Neutrophil (primary cell): Measurements from ENCODE around the gene DGCR8.

Experiments
- H3K27ac ChIP-seq: fragments of 200-600 bp; sonication (generic); 2 replicates; pipeline ENCODE4 v1.5.1; 2016; ENCODE audit warnings: mild to moderate bottlenecking, moderate library complexity
- H3K27me3 ChIP-seq: fragments of 200-600 bp; sonication (generic); 2 replicates; pipeline ENCODE4 v1.6.0; 2016; ENCODE audit warnings: mild to moderate bottlenecking
- H3K36me3 ChIP-seq: fragments of 200-600 bp; sonication (generic); 2 replicates; pipeline ENCODE4 v1.5.1; 2017
- H3K4me1 ChIP-seq, 2 experiments: fragments of 200-600 bp in 1 of 2; sonication (generic) in 1 of 2; 1 replicate in 1 of 2; 2 replicates in 1 of 2; pipeline versions ENCODE4 v1.5.1 to v1.6.1; 2013 to 2016; ENCODE audit warnings: low read depth in 1 of 2, low read length in 1 of 2, mild to moderate bottlenecking in 1 of 2, moderate library complexity in 1 of 2; ENCODE audit not compliant: control insufficient read depth in 1 of 2, insufficient read depth in 1 of 2
- H3K4me3 ChIP-seq, 2 experiments: fragments of 200-600 bp in 1 of 2; sonication (generic) in 1 of 2; 1 replicate in 1 of 2; 2 replicates in 1 of 2; pipeline ENCODE4 v1.5.1; 2013 to 2016; ENCODE audit warnings: low read depth in 1 of 2, low read length in 1 of 2, mild to moderate bottlenecking in 1 of 2, moderate library complexity in 1 of 2
- H3K9me3 ChIP-seq: fragments of 200-600 bp; sonication (generic); 2 replicates; pipeline ENCODE4 v1.5.1; 2016
- CTCF ChIP-seq: fragments of 200-600 bp; sonication (generic); IDR thresholded peaks from 2 replicates; pipeline ENCODE4 v1.5.1; 2016; ENCODE audit warnings: antibody characterized with exemption

The DGCR8 gene

DNA sequence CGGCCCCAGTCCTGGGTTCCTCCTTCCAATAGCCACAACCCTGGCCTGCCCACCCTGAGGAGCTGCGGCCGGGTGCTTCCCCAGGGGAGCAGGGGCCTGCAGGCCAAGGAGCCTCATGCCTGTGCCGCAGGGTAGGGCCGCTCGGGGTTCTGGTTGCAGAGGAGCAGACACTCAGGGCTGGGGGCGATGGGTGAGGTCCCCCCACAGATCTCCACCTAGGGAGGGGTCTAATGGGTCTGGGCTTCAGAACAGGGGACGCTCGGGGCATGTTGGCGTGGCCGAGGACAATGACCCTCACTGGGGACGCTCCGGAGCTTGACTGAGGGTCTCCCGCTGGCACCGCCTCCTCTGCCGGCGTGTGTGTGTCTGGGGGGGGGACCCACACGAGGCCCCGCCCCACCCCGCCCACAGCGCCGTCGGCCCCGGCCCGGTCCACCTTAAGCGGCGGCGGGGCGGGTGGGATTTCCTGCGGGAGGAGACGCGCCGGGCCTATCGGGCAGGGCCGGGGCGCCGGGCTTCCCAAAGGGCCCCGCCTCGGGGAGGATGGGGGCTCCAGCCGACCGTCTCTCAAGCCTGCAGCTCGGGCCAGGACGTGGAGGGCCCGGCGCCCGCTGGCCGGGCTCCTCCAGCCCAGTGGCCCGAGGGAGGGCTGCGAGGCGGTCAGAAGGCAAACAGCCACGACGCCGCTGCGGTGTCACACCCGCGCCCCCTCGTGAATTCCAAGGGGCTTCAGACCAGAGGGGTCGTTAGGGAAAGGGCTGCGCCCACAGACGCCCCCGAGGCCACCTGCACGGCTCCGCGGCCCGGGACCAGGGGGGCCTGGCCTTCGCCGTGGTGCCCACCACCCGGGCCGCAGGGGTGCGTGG, 50.9 kb downstream of the DGCR8 start:
- no peak for TF ChIP-seq CTCF
- Histone ChIP-seq H3K27me3 (peaks cover 37% of the 10 kb centered on the region), H3K9me3 (no peaks in the 10 kb centered on the region), H3K4me1 (peaks cover 8 to 19% of the 10 kb centered on the region in 2 experiments), H3K27ac (no peak overlapping the region), H3K4me3 (peak overlapping the region; percentile 69 to 71), H3K36me3 (peaks cover 22% of the 10 kb centered on the region)

DNA sequence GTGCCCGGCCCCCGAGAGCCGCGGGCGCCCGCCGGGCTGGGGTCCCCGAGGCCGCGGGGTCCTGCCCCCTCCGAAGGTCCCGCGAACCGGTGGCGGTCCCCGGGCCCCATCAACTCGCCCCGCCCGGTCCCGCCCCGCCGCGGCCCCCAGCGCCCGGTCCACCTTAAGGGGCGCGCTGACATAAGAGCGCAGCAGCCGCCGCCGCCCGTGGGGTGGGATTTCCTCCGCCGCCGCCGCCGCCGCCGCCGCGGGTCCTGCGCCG, 51.5 kb downstream of the DGCR8 start, which contains the start of gene ZDHHC8:
ZDHHC8 (plus strand) TSS at position 208 of the 262 bp plus-strand sequence. CDS start 144 bp downstream, outside the sequence.
- Histone ChIP-seq H3K4me1 (peaks cover 8 to 19% of the 10 kb centered on the region in 2 experiments), H3K9me3 (no peaks in the 10 kb centered on the region), H3K27ac (peak within 1 kb of the TSS; percentile 18), H3K36me3 (peaks cover 16% of the 10 kb centered on the region), H3K4me3 (peak within 1 kb of the TSS; percentile 69 to 71), H3K27me3 (peaks cover 37% of the 10 kb centered on the region)
- TF ChIP-seq CTCF, result no peak

GRCh38 chr22:20131859-20132685, 52.0 kb downstream of the DGCR8 start:
- Histone ChIP-seq H3K36me3 (peaks cover 13% of the 10 kb centered on the region), H3K4me3 (peak overlapping the region; percentile 47 to 50), H3K9me3 (no peaks in the 10 kb centered on the region), H3K27ac (peak overlapping the region; percentile 18), H3K27me3 (peaks cover 37% of the 10 kb centered on the region), H3K4me1 (peaks cover 8 to 19% of the 10 kb centered on the region in 2 experiments)
- no peak for TF ChIP-seq CTCF

DNA sequence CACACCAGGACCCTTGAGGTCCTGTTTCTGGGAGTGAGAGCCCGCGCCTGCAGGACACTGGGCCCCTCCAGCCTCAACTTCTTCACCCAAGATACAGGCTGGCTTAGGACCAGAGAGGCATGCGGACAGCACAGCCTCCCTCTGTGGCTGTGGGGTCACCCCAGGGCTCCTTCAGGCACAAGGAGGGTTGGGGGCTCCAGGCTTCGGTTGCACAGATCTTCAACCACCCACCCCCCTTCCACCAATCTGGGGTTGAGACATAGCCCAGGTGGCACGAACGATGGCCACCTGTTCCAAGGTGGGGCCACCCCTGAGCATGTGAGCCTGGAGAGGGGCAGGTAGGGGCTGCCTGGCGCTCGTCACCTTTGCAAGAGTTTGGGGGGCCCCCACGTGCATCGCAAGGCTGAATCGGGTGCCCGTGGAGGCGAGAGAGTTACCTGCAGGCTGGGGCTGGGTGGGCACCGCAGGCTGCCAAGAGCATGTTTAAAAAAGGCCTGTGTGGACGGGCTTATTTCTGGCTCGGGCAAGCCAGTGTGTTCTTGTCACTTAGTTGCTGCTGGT, 52.7 kb downstream of the DGCR8 start:
- peaks cover 6% of the 10 kb centered on the region for H3K36me3 ChIP-seq
- no peaks in the 10 kb centered on the region for H3K9me3 ChIP-seq
- peak overlapping the region in 1 of 2 experiments; percentile 50 for H3K4me3 ChIP-seq
- peaks cover 37% of the 10 kb centered on the region for H3K27me3 ChIP-seq
- H3K27ac ChIP-seq, result no peak overlapping the region
- no peak for TF ChIP-seq CTCF
- H3K4me1 ChIP-seq, result peaks cover 8 to 19% of the 10 kb centered on the region in 2 experiments

DNA sequence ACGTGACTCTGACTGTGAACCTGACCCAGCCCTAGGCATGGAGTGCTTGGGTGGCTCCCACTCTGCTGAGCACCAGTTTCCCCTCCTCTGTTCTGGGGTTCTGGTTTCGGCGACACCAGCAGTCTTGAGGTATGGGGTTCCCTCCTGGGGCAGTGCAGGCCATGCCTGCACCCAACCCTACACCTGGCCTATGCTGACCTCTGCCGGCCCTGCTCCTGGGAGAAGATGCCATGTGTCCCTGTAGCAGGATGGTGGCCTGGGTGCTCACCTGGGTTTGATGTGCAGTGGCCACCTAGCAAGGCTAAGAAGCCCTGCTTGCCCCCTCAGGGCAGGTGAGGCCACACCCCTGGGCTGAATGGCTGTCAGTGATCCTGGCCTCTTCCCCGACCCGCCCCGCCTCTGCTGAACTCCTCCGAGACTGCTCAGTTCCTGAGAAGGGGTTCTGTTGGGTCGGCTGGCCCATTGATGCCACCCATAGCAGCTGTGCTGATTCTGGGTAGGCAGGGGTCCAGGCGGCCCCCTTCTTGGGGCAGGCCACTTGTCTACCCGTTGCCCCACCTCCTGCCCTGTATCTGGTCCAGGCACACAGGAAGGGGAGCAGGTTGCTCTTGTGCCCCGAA, 54.0 kb downstream of the DGCR8 start:
- H3K4me3 ChIP-seq, result no peak overlapping the region
- H3K9me3 ChIP-seq, result no peaks in the 10 kb centered on the region
- TF ChIP-seq CTCF, result no peak
- peaks cover 8 to 19% of the 10 kb centered on the region in 2 experiments for H3K4me1 ChIP-seq
- no peak overlapping the region for H3K27ac ChIP-seq
- H3K27me3 ChIP-seq, result peaks cover 37% of the 10 kb centered on the region
- no peaks in the 10 kb centered on the region for H3K36me3 ChIP-seq
